Loucy (cell line): ENCODE measurements around the gene ASXL1.
A peak's percentile ranks its signal among the peaks of the same experiment; 100 is the strongest.

Source experiments
- H2AFZ ChIP-seq: fragments of 200-600 bp; sonication (generic); 2 replicates; pipeline ENCODE4 v1.6.0; 2016; ENCODE audit warnings: antibody characterized with exemption, mild to moderate bottlenecking, low read length, moderate library complexity
- H3F3A ChIP-seq: fragments of 200-600 bp; 2 replicates; pipeline ENCODE4 v1.6.0; 2016; ENCODE audit warnings: antibody characterized with exemption, low read depth, mild to moderate bottlenecking
- H3K27me3 ChIP-seq: fragments of 200-600 bp; sonication (generic); 2 replicates; pipeline ENCODE4 v1.6.1; 2014; ENCODE audit warnings: low read length, mild to moderate bottlenecking; ENCODE audit not compliant: insufficient read depth, poor library complexity, severe bottlenecking
- H3K36me3 ChIP-seq: fragments of 200-600 bp; sonication (generic); 2 replicates; pipeline ENCODE4 v1.6.1; 2016; ENCODE audit warnings: low read length; ENCODE audit not compliant: insufficient read depth
- H3K4me1 ChIP-seq: fragments of 200-600 bp; sonication (generic); 2 replicates; pipeline ENCODE4 v1.5.1; 2014; ENCODE audit warnings: low read length, mild to moderate bottlenecking; ENCODE audit not compliant: insufficient read depth, poor library complexity, severe bottlenecking
- H3K4me2 ChIP-seq: fragments of 200-600 bp; sonication (generic); 2 replicates; pipeline ENCODE4 v1.6.0; 2014; ENCODE audit warnings: antibody characterized with exemption, low read length, low read depth, mild to moderate bottlenecking; ENCODE audit not compliant: poor library complexity, severe bottlenecking
- H3K4me3 ChIP-seq: fragments of 200-600 bp; sonication (generic); 2 replicates; pipeline ENCODE4 v1.5.1; 2014; ENCODE audit warnings: low read length, mild to moderate bottlenecking, mixed read lengths; ENCODE audit not compliant: poor library complexity, severe bottlenecking
- H3K79me2 ChIP-seq: fragments of 200-600 bp; sonication (generic); 2 replicates; pipeline ENCODE4 v1.6.1; 2014; ENCODE audit warnings: low read length; ENCODE audit not compliant: insufficient read depth
- H3K9ac ChIP-seq: fragments of 200-600 bp; sonication (generic); 2 replicates; pipeline ENCODE4 v1.6.0; 2014; ENCODE audit warnings: mild to moderate bottlenecking, low read depth, low read length, moderate library complexity; ENCODE audit not compliant: poor library complexity, severe bottlenecking
- H3K9me2 ChIP-seq: fragments of 200-600 bp; sonication (generic); replicated peaks from 2 replicates; pipeline ENCODE4 v1.6.1; 2016; ENCODE audit warnings: low read depth, low read length, mixed read lengths
- H3K9me3 ChIP-seq: fragments of 200-600 bp; sonication (generic); 2 replicates; pipeline ENCODE4 v1.6.1; 2014; ENCODE audit warnings: mild to moderate bottlenecking, antibody characterized with exemption, low read length, low read depth; ENCODE audit not compliant: insufficient read depth
- H4K20me1 ChIP-seq: fragments of 200-600 bp; sonication (generic); 2 replicates; pipeline ENCODE4 v1.6.0; 2014; ENCODE audit warnings: antibody characterized with exemption, low read length, mild to moderate bottlenecking; ENCODE audit not compliant: insufficient read depth, poor library complexity, severe bottlenecking
- CTCF ChIP-seq: fragments of 200-600 bp; sonication (generic); conservative IDR thresholded peaks from 2 replicates; pipeline ENCODE4 v1.5.1; 2014; ENCODE audit warnings: mild to moderate bottlenecking, antibody characterized with exemption, low read length
- EZH2phosphoT487 ChIP-seq: fragments of 200-600 bp; IDR thresholded peaks from 2 replicates; pipeline ENCODE4 v1.6.1; 2018; ENCODE audit warnings: antibody characterized with exemption, mild to moderate bottlenecking, moderate library complexity, borderline replicate concordance

Gene ASXL1

GRCh38 chr20:32477594-32478512 lies 119.7 kb downstream of the ASXL1 start:
- Histone ChIP-seq H3K9me2 (no peaks in the 10 kb centered on the region), H3K27me3 (no peaks in the 10 kb centered on the region), H4K20me1 (peaks cover 99% of the 10 kb centered on the region), H2AFZ (no peak overlapping the region), H3K79me2 (peaks cover 100% of the 10 kb centered on the region), H3K9me3 (no peaks in the 10 kb centered on the region), H3K9ac (peak overlapping the region; percentile 9), H3K36me3 (peaks cover 28% of the 10 kb centered on the region; the same call in 1 of the 2 replicates), H3K4me3 (no peak overlapping the region), H3K4me1 (peaks cover 56% of the 10 kb centered on the region), H3K4me2 (peak overlapping the region; percentile 93), H3F3A (no peaks in the 10 kb centered on the region)
- TF ChIP-seq CTCF (no peak), EZH2phosphoT487 (no peak)

GRCh38 chr20:32478576-32478975 lies 120.4 kb downstream of the ASXL1 start:
- TF ChIP-seq EZH2phosphoT487 (no peak), CTCF (no peak)
- peaks cover 97% of the 10 kb centered on the region for H3K79me2 ChIP-seq
- H3K9me2 ChIP-seq: no peaks in the 10 kb centered on the region
- H3K36me3 ChIP-seq: peaks cover 20% of the 10 kb centered on the region; the same call in 1 of the 2 replicates
- H3K4me3 ChIP-seq: peak overlapping the region; percentile 91
- no peaks in the 10 kb centered on the region for H3F3A ChIP-seq
- no peaks in the 10 kb centered on the region for H3K27me3 ChIP-seq
- peaks cover 56% of the 10 kb centered on the region for H3K4me1 ChIP-seq
- H2AFZ ChIP-seq: no peak overlapping the region
- H3K9me3 ChIP-seq: no peaks in the 10 kb centered on the region
- H4K20me1 ChIP-seq: peaks cover 92% of the 10 kb centered on the region
- H3K9ac ChIP-seq: peak overlapping the region; percentile 34
- peak overlapping the region; percentile 93 for H3K4me2 ChIP-seq

DNA sequence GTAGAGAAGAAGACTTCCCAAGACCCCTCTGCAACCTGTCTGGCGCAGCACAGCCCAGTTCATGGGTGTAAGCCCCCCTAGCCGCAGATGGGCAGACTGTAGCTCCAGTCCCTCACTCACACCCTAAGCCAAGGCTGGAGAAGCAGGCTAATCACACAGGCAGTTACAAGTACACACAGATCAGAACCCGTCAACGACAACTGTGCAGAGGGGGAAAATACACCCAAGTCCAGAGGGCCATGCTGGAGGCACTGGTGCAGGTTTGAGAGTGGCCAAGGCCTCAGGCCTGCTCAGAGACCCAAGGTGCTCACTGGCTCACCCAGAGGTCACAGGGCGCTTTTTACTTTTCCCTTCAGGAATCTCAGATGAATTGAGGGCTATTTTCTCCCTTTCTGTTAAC lies 120.9 kb downstream of the ASXL1 start:
- no peaks in the 10 kb centered on the region for H3K9me2 ChIP-seq
- H3K4me2 ChIP-seq: peak overlapping the region; percentile 93
- H4K20me1 ChIP-seq: peaks cover 87% of the 10 kb centered on the region
- peak overlapping the region; percentile 91 for H3K4me3 ChIP-seq
- no peaks in the 10 kb centered on the region for H3K9me3 ChIP-seq
- no peak for TF ChIP-seq EZH2phosphoT487
- TF ChIP-seq CTCF: no peak
- H3F3A ChIP-seq: no peaks in the 10 kb centered on the region
- no peak overlapping the region for H2AFZ ChIP-seq
- H3K27me3 ChIP-seq: no peaks in the 10 kb centered on the region
- H3K9ac ChIP-seq: peak overlapping the region; percentile 34
- H3K4me1 ChIP-seq: peaks cover 56% of the 10 kb centered on the region
- H3K79me2 ChIP-seq: peaks cover 96% of the 10 kb centered on the region
- H3K36me3 ChIP-seq: peaks cover 16% of the 10 kb centered on the region; the same call in 1 of the 2 replicates
